ENCODE data around the gene TEPSIN. TPM values are rescaled to one million over a fixed set of nuclear protein-coding genes. Genes with fewer than 3 reads are reported as not detected.
A peak's percentile ranks its signal among the peaks of the same experiment; 100 is the strongest.

The TEPSIN gene
- total and polyA plus RNA-seq, 2 of the 13 experiments (the other 11 are each of a cell fraction or from before 2014, with no cell fraction given), result 16.1 to 18.8 TPM

GRCh38 chr17:81245024-81245664, 6.3 kb upstream of the TEPSIN start (continued):
- TF ChIP-seq ZNF18 (CRISPR knock-in tag; IDR thresholded peaks at IDR 0.05; ENCODE audit: insufficient replicate concordance) (no peak), ZHX1 (CRISPR knock-in tag; IDR thresholded peaks at IDR 0.05; ENCODE audit: low read depth) (0 out of 2 replicates have a peak, but pooled peaks have one; percentile 10), ARID3A (IDR thresholded peaks at IDR 0.05; ENCODE audit: low read depth, low read length) (no peak), ZNF644 (CRISPR knock-in tag; IDR thresholded peaks at IDR 0.05; ENCODE audit: low read depth) (no peak), ZFP41 (CRISPR knock-in tag; IDR thresholded peaks at IDR 0.05; ENCODE audit: borderline replicate concordance) (no peak), TBX2 (CRISPR knock-in tag; IDR thresholded peaks at IDR 0.05; ENCODE audit: borderline replicate concordance) (0 out of 2 replicates have a peak, but pooled peaks have one; percentile 32), ATF4 (CRISPR knock-in tag; IDR thresholded peaks at IDR 0.05) (no peak), CCAR2 (optimal IDR thresholded peaks at IDR 0.05; ENCODE audit: low read depth, low read length) (no peak), AGO1 (IDR thresholded peaks at IDR 0.05; ENCODE audit: low read depth, low read length, poor library complexity, severe bottlenecking) (peak; percentile 95), ETV6 (CRISPR knock-in tag; conservative IDR thresholded peaks at IDR 0.05) (no peak), ZNF777 (CRISPR knock-in tag; IDR thresholded peaks at IDR 0.05) (no peak), GABPB1 (CRISPR knock-in tag; IDR thresholded peaks at IDR 0.05) (peak; percentile 14; the same call in 1 of the 2 replicates), ZBTB2 (CRISPR knock-in tag; IDR thresholded peaks at IDR 0.05; ENCODE audit: low read depth) (no peak)
